HCT116 (cell line): ENCODE measurements around the gene TMBIM6.

Experiments used
- CEBPB ChIP-seq: IDR thresholded peaks from 2 replicates; pipeline ENCODE4 v1.6.1; 2012; ENCODE audit warnings: low read depth
- EZH2 ChIP-seq: fragments of 200-600 bp; sonication (generic); IDR thresholded peaks from 2 replicates; pipeline ENCODE4 v1.6.1; 2017; ENCODE audit warnings: antibody characterized with exemption, mixed run types
- EZH2phosphoT487 ChIP-seq: fragments of 200-600 bp; IDR thresholded peaks from 2 replicates; pipeline ENCODE4 v1.6.1; 2018; ENCODE audit warnings: antibody characterized with exemption, borderline replicate concordance
- POLR2A ChIP-seq: IDR thresholded peaks from 2 replicates; pipeline ENCODE4 v1.7.0; 2011; ENCODE audit warnings: borderline replicate concordance; ENCODE audit not compliant: insufficient read depth, insufficient read length; ENCODE audit errors: extremely low read depth
- POLR2AphosphoS5 ChIP-seq: IDR thresholded peaks from 2 replicates; pipeline ENCODE4 v1.6.1; 2011; ENCODE audit warnings: mild to moderate bottlenecking, low read depth, low read length, moderate library complexity
- RAD21 ChIP-seq: IDR thresholded peaks from 2 replicates; pipeline ENCODE4 v1.6.1; 2012; ENCODE audit warnings: low read depth, mild to moderate bottlenecking
- SRF ChIP-seq: IDR thresholded peaks from 2 replicates; pipeline ENCODE4 v1.6.1; 2012; ENCODE audit warnings: low read depth
- YY1 ChIP-seq: IDR thresholded peaks from 2 replicates; pipeline ENCODE4 v1.6.1; 2011; ENCODE audit warnings: low read length, low read depth, moderate library complexity, mild to moderate bottlenecking; ENCODE audit not compliant: insufficient replicate concordance; ENCODE audit errors: extremely low read depth
- ZNF274 ChIP-seq: fragments of 200-500 bp; sonication (Bioruptor generic); IDR thresholded peaks from 2 replicates; pipeline ENCODE4 v1.6.1; 2014; ENCODE audit warnings: mild to moderate bottlenecking, low read depth, low read length, inconsistent platforms
- TF ChIP-seq, protein P1 (sequence below), 3 experiments: fragments of 200-600 bp in 1 of 3; sonication (generic) in 1 of 3; IDR thresholded peaks in 2 of 3; conservative IDR thresholded peaks in 1 of 3; 2 replicates each; pipeline ENCODE4 v1.5.1; 2012 to 2017; ENCODE audit warnings: low read depth in 2 of 3, low read length in 2 of 3, antibody characterized with exemption in 1 of 3, borderline replicate concordance in 1 of 3, control low read depth in 1 of 3, mild to moderate bottlenecking in 1 of 3, mixed read lengths in 1 of 3, mixed run types in 1 of 3, moderate library complexity in 1 of 3; ENCODE audit not compliant: insufficient read depth in 1 of 3
- TF ChIP-seq, protein P2 (sequence below): IDR thresholded peaks from 2 replicates; pipeline ENCODE4 v1.6.1; 2011; ENCODE audit warnings: mild to moderate bottlenecking, low read length, moderate library complexity; ENCODE audit not compliant: insufficient replicate concordance; ENCODE audit errors: extremely low read depth
- TF ChIP-seq, protein P3 (sequence below): IDR thresholded peaks from 2 replicates; pipeline ENCODE4 v1.6.1; 2012
- TF ChIP-seq, protein P4 (sequence below): IDR thresholded peaks from 2 replicates; pipeline ENCODE4 v1.6.1; 2012

DNA sequence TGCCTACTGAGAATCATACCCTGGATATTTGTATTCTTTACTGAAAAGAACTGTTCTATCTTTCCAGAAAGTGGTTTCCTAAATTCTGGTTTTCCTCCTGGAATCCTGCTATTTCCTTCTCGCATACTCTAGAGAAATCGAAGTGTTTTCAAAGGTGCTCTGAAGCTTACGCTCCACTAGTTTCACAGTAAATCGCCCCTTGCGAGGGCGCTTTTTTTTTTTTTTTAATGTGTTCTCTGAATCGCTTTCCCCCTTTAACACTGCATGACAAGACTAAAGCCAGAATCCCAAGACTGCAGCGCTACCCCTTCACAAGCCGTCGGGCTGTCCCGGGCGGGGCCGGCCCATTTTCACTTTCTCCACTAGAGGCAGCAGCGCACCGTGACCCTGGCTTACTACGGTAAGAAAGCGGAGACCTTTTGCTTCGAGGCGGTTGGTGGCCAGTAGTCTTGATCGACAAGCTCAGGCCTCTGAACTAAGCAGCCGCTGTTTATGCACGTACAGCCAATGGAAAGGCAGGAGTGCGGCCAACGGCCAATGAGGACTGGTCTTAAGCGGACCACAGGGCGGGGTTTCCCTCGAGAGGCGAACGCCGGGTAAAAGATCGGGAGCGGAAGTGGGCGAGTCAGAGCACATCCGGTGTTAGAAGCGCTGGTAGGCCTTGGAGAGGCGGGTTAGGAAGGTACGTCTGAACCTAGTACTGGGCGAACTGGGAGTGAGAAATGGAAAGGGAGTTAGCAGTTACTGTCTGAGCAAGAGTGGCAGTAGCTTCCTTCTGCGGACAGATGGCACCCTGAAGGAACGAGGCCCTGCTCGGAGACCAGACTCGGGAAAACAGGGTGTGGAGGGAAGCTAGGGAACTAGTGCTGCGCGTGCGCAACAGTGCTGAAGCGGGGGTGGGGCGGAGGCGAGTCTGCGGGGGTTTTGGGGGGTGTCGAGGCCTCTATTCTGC is at the start of gene TMBIM6:
- TF ChIP-seq, protein P1, sequence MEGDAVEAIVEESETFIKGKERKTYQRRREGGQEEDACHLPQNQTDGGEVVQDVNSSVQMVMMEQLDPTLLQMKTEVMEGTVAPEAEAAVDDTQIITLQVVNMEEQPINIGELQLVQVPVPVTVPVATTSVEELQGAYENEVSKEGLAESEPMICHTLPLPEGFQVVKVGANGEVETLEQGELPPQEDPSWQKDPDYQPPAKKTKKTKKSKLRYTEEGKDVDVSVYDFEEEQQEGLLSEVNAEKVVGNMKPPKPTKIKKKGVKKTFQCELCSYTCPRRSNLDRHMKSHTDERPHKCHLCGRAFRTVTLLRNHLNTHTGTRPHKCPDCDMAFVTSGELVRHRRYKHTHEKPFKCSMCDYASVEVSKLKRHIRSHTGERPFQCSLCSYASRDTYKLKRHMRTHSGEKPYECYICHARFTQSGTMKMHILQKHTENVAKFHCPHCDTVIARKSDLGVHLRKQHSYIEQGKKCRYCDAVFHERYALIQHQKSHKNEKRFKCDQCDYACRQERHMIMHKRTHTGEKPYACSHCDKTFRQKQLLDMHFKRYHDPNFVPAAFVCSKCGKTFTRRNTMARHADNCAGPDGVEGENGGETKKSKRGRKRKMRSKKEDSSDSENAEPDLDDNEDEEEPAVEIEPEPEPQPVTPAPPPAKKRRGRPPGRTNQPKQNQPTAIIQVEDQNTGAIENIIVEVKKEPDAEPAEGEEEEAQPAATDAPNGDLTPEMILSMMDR (IDR thresholded peaks at IDR 0.05 in 2 of 3, conservative IDR thresholded peaks at IDR 0.05 in 1 of 3; ENCODE audit: borderline replicate concordance in 1 of 3, insufficient read depth in 1 of 3, low read depth in 2 of 3, low read length in 2 of 3): peak; percentile 83 to 95 (median 93)
- TF ChIP-seq POLR2A (peak; percentile 93), RAD21 (peak; percentile 60), ZNF274 (no peak), SRF (no peak; the same call in 1 of the 2 replicates), CEBPB (no peak), YY1 (peak; percentile 64), EZH2phosphoT487 (no peak), POLR2AphosphoS5 (peak; percentile 99), EZH2 (no peak)
- TF ChIP-seq, protein P2, sequence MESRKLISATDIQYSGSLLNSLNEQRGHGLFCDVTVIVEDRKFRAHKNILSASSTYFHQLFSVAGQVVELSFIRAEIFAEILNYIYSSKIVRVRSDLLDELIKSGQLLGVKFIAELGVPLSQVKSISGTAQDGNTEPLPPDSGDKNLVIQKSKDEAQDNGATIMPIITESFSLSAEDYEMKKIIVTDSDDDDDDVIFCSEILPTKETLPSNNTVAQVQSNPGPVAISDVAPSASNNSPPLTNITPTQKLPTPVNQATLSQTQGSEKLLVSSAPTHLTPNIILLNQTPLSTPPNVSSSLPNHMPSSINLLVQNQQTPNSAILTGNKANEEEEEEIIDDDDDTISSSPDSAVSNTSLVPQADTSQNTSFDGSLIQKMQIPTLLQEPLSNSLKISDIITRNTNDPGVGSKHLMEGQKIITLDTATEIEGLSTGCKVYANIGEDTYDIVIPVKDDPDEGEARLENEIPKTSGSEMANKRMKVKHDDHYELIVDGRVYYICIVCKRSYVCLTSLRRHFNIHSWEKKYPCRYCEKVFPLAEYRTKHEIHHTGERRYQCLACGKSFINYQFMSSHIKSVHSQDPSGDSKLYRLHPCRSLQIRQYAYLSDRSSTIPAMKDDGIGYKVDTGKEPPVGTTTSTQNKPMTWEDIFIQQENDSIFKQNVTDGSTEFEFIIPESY: no peak
- TF ChIP-seq, protein P3, sequence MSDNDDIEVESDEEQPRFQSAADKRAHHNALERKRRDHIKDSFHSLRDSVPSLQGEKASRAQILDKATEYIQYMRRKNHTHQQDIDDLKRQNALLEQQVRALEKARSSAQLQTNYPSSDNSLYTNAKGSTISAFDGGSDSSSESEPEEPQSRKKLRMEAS: peak; percentile 43; the same call in 1 of the 2 replicates
- TF ChIP-seq, protein P4, sequence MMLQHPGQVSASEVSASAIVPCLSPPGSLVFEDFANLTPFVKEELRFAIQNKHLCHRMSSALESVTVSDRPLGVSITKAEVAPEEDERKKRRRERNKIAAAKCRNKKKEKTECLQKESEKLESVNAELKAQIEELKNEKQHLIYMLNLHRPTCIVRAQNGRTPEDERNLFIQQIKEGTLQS: no peak
